Measurements from ENCODE around the gene LRMDA.

DNA sequence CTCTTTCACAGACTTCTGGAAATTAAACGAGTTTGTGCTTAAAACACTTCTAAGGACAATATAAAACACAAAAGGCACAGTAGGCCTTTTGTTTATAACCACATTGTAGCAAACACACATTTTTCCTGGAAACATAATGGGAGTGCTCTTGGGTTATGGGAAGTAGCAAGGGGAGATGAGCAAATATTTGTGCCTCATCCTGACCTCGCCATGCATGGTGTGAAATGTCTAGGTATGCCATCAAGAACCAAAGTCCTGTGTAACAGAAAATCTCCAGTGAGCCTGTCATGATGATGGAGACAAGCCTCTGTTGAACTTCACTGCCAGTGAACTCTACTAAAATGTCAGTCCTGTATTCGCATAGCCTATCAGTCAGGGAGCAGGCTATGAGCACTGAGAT, 1029.6 kb downstream of the LRMDA start:
- TF ChIP-seq, protein P1, sequence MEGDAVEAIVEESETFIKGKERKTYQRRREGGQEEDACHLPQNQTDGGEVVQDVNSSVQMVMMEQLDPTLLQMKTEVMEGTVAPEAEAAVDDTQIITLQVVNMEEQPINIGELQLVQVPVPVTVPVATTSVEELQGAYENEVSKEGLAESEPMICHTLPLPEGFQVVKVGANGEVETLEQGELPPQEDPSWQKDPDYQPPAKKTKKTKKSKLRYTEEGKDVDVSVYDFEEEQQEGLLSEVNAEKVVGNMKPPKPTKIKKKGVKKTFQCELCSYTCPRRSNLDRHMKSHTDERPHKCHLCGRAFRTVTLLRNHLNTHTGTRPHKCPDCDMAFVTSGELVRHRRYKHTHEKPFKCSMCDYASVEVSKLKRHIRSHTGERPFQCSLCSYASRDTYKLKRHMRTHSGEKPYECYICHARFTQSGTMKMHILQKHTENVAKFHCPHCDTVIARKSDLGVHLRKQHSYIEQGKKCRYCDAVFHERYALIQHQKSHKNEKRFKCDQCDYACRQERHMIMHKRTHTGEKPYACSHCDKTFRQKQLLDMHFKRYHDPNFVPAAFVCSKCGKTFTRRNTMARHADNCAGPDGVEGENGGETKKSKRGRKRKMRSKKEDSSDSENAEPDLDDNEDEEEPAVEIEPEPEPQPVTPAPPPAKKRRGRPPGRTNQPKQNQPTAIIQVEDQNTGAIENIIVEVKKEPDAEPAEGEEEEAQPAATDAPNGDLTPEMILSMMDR (IDR thresholded peaks at IDR 0.05): no peak
- TF ChIP-seq POLR2A (IDR thresholded peaks at IDR 0.05): no peak

Measured in body of pancreas (tissue), 4 donors.